NCI-H345 (cell line): Measurements from ENCODE around the gene DGKA.

Experiments
- DNase-seq: peaks from one replicate; lab custom pipeline; 2025; lab: John Stamatoyannopoulos, UW

Gene DGKA

DNA sequence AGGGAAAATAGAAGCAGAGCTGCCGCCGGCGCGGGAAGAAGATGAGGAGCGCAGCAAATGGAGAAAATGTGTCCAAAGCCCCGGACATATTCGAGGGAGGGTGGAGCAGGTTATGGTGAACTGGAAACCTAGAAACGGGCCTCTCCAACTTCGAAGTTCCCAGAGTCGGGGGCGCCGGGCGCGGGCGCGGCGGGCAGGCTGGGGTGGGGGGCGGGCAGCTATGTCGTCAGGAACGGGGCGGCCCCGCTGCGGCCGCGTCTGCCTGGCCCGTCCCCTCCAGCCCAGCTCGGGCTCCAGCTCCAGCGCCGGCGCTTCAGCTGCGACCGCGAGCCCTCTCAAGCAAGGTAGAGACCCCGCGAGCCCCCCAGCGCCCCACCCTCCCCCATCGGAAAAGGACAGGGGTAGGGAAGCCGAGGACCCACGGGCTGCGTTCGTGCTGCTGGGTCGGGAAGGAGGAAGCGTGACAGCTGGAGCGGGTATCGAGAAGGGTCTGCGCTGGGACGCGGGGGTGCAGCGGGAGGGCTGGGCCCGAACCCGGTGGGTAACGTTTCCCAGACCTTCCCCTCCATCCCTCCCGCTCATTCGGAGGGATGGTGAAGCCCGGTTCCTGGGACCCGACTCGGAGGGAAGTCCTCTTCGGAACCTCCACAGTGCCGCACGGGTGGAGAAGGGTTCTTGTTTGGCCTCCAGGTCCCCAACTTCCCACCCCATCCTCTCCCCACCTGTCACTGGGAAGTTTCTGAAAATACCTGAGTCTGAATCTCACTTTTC, 1.0 kb downstream of the DGKA start:
- DNase-seq, result peak; percentile 30

DNA sequence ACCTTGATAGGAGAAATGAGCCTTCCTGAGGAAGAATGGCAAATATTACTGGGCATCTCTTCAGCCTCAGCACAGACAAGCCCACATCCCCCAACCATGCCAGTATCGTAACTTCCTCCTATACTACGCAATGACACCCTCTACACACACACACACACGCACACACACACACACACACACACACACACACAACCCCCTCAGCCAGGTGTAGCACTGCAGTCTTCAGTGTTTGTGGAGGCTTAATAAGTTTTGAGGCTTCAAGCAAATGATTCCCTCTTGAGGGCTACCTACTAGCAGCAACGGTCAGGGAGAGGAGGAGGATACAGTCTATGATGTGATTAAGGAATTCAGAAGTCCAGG, 1.6 kb downstream of the DGKA start:
- no peak for DNase-seq

DNA sequence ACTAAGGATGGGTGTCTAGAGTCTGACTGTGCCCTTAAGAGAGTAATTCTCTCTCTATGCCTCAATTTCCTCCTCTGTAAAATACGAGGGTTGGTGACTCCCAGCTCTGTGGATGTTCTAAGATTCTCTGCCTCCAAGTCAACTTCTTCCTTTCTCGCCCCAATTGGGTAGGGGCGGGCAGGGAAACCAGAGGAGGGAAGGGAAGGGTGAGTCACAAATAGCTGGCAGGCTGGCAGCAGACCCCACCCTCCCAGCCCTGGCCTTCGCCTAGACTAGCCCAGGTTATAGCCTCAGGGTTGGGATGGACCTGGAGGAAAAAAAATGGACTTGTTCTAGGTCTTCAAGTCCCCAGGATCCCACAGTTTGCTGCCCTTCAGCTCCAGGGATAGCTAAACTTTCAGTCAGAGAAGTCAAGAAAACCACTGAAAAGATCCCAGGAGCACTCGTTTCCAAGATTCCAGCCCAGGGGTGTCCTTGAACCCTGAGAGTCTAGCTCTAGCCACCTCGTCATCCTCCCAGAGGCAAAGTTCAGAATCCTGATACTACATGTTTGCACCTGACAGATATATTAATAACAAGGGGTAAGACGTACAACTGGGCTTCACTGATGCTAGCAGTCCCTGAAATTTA, 2.3 kb downstream of the DGKA start:
- DNase-seq, result no peak

DNA sequence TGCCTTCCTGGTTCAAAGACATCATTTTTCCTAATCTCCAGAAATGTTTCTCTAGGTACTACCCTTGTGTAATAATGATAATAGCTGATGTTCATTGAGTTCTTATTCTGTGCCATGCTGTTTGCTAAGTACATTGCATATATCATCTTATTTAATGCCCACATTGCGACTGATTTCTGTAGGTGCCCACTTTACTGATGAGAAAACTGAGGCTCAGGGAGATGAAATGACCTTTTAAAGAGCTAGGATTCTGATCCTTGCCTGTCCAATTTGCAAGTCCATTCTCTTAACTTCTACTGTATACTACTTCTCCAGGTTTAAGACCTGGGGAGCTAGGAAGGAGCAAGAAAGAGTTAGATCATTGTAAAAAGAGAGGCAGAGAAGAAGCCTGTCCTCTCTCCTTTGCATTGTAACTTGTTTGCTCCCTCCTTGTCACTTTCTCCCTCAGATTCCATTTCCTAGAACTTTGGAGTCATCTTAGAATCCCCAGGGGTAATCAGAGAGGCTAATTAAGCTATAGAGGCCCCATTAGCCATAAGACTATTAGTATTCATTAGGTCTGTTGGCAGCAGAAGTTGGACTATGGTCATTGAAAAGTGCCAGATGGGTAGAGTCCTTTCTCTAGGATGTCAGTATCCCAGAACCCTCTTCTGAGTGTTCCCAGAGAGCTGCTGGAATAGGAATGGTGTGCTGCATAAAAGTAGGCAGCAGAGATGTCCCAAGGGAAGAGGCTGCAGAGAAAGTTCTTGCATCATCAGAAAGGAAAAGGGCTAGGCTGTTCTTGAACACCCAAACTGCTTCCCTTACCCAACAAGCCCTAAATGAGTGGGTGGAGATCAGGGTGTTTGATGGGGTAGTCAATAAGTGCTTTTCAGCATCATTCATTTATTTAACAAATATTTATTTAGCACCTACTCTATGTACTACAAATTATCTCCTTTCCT, 3.1 kb downstream of the DGKA start:
- DNase-seq, result no peak

DNA sequence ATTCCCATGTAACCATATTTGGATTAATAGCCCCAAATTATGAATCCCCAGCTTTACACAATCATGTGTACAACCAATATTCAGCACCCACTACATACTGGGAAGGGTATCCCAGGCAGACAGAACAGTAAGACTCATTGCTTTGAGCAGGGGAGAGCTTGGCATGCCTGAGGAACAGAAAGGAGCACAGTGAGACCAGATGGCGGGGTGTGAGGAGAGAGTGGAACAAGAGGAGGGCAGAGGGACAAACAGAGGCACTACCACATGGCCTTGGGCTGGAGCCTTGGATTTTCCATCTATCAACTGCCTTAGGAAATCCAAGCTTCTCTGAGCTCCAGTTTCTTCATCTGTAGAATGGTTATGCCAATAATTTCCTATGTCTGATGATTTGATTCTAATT, 3.8 kb downstream of the DGKA start:
- no peak for DNase-seq

DNA sequence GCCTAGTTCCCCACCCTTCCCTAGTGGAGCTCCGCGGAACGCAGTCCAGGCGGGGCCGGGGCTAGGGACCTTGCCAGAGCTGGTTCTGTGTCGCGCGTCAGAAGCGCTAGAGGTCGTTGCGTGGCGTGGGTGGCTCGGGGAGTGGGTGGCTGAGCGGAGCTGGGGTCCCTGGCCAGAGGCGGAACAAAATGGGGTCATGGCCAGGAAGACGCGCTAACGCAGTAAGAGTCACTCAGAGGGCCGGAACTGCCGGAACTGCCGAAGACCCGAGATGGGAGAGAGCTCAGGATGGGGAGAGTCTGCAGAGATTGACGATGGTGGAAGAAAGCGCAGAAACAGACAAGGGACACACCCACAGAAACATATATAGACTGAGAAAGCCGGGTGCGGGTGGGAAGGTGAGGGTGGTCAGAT, 4.8 kb downstream of the DGKA start:
- DNase-seq, result no peak

DNA sequence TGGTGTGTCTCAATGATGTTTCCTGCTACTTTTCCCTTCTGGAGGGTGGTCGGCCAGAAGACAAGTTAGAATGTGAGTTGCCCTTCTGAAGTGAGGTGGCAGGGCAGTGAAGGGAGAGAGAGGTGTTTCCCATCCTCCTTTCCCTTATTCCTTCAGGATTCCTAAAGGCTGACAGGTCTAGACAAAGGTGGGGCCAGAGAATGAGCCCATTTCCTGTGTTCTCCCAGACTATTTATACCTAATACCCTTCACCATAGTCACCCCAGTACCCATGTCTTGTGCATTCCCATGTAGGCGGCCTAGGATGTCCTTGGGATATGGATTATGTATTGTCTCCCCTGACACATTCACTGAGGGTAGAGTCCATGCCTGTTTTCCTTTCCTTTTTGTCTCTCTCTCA, 7.0 kb downstream of the DGKA start:
- no peak for DNase-seq

DNA sequence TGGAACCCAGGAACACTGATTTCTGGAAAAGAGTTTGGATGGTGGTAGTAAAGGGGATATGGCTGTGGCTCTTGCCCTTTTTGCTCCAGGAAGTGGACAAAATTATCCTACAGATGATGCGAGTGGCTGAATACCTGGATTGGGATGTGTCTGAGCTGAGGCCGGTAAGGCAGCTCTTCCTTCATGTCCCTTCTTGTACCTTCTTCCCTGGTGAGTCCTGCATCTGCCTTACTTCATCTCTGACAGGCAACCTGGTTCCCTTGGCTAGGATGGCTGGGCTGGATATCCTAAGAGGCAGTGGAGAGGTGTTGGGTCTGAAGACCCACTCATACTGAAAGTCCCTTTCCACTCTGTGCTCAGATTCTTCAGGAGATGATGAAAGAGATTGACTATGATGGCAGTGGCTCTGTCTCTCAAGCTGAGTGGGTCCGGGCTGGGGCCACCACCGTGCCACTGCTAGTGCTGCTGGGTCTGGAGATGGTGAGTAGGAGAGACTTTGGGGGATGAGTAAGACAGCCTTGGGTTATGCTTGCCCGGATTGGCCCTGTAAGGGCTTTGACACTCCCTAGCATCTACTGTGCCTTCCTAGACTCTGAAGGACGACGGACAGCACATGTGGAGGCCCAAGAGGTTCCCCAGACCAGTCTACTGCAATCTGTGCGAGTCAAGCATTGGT, 8.0 kb downstream of the DGKA start:
- no peak for DNase-seq

DNA sequence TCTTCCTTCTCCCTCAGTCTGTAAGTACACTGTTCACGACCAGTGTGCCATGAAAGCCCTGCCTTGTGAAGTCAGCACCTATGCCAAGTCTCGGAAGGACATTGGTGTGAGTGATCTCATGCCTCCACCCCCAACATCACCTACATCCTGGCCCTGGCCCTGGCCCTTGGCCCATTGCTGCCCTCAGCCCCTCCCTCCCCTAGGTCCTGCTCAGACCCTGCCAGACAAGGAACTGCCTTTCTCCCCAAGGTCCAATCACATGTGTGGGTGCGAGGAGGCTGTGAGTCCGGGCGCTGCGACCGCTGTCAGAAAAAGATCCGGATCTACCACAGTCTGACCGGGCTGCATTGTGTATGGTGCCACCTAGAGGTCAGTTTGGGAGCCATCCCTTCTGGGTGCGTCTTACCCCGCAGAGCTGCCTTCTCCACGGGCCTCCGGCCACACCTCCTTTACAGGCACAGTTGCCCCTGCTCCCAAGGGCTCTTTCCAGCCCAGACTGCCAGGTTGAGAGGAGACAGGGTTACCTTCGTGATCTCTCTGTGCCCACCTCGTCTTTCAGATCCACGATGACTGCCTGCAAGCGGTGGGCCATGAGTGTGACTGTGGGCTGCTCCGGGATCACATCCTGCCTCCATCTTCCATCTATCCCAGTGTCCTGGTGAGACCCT, 9.2 kb downstream of the DGKA start:
- DNase-seq, result peak; percentile 83

DNA sequence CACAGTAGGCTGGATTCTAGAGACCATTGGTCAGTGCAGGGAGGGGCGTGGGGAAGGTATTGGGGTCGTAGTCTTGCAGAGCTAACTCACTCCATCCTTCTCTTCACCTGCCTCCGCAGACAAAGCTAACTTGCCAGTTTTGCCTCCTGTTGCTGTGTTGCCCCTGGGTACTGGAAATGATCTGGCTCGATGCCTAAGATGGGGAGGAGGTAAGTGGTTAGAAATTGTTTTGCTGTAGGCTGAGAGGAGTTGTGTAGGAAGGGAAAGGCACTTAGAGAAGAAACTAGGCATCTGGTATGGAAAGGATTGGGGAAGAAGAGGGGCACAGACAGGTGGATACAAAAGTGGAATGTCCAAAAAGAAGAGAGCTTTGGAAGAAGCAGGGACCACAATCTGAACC, 11.1 kb downstream of the DGKA start:
- DNase-seq, result no peak

DNA sequence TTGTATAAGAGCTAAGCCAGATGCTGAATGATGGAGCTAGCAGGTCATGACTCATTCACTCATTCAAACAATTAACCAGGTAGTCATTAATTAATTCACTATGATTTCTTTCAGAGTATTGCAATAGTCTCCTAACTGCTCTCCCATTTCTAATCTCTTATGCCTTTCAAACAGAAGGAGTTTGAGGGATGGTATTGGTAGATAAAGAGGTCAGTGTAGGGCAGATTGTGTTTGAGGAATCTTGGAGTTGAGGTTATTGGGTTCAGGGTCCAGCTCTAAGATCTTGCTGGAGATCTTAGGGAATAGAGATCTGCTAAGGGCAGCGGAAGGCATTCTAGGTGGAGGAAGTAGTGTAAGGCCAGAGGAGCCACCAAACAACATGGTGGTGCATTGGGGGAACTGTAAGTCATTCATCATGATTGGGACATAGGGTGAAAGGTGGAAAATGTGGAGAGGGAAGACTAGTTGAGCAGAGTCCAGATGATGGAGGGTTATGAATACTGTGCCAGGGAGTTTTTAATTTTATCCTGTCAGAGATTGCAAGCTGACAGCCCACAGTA, 11.7 kb downstream of the DGKA start:
- no peak for DNase-seq

DNA sequence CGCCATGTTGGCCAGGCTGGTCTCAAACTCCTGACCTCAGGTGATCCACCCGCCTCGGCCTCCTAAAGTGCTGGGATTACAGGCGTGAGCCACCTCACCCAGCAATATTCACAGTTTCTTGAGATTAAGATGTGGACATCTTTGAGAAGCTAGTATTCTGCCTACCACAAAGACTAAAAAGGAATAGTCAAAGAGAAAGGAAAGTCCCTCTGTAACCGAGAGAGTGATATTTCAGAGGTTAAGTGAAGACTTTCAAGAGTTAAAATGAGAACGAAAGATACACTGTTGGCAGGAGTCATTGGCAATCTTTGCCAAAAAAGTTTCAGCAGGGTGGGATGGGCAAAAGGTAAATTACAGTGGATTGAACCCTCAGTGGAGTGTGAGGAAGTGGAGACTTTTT, 15.6 kb downstream of the DGKA start:
- DNase-seq, result no peak

DNA sequence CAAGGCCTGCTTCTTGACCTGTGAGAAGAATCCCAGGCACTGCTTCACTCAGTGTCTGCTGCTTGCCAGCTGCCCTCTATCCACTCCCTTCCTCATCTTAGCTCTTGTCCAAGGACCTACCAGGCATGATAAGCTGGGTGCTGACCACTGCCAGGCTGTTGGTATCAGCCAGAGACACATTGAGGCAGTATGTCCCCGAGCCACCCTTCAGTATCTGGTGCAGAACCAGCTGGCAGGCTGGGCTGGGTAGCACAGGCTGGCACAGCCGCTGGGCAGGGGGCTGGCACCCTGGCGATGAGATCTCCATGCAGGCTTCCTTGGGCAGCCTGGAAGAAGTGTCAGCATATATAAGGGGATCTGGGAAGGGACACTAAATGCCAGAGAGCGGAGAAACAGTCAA, 24.4 kb downstream of the DGKA start:
- no peak for DNase-seq

DNA sequence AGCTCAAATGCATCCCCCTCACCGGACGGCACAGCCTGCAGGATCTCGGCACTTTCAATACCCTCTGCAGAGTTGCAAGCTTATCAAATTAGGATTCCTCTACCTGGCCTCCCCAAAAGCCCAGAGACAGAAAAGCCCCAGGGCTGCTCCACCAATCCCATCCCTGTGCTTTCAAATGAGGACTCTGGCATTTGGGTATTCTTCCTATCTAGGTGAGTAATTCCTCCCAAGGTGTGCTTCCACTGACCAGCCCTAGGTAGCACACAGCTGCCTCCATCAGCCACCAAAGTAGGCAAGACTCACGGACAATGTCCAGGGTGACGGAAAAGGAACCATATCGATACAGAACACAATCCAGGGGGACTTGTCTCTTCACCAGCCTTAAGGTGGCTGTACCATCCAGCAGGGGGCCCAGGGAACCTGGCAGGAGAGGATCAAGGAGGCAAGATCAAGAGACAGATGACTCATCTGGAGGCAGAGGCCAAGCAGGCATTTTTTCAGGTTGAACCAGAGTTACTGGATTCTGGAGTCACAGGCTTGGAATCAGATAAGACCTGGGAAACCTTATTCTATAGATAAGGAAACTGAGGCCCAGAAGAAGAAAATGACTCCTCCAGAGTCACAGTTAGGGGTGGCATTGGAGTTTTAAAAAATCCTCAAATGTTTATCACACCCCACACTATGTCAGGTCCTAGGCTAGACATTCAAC, 25.0 kb downstream of the DGKA start:
- no peak for DNase-seq

DNA sequence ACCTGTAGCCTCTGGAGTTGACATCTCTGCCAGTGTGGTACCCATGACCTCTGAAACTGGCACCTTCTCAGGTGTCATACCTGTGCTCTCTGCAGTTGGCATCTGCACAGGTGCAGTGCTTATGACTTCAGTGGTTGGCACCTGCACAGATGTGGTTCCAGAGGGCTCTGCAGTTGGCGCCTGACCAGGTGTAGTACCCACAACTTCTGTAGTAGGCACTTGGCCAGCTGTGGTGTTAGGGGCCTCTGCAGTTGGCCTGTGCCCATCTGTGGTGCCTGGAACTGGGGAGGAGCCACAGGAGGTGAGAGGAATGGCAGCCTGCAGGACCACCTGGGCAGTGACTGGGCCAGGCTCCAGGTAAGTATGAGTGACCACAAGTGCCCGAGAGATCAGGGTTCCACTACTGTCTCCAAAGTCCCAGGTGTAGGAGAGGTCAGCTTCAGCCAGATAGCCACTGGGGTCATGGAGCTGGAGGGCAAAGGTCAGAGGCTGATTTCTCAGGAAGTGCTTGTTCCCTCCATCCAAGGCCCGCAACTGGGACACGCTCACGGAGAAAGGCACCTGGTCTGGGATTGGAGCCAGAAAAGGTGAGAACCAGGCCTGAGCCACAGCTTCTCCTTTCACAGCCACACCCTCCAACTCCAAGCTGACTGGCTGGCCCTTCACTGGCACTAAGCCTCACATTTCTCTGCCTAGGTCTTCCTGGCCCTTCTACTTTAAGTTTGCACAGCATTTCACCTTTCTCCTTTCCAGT, 26.3 kb downstream of the DGKA start:
- DNase-seq, result no peak

DNA sequence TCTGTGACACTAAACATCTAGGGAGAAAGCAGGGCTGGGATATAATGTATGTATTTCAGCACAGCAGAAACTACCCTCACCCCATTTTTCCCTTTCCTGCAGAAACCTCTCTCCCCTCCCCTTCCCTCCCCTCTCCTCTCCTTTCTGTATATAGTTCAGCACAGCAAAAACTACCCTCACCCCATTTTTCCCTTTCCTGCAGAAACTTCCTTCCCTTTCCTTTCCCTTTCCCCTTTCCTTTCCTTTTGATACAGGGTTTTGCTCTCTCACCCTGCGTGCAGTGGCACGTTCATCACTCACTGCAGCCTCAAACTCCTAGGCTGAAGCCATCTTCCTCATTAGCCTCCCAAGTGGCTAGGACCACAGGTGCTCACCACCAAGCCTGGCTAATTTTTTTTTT, 32.8 kb downstream of the DGKA start:
- no peak for DNase-seq

DNA sequence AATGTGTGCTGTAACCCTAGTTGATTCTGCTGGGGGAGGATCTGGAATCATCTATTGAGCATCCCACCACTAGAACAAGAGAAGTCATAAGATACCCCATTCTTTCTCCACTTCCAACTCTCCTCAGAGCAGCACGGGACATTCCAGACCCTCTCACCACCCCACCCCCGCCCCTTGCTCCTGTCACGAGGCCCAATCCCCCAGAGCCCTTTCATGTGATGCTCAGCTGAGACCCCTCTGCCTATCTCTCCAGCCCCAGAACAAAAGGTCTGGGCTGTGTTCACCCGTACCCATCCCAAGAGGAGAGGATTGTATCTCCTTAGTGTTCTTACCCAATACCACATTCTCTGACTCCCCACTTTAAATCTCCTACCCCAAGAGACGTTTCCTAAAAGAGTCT, 34.3 kb downstream of the DGKA start:
- no peak for DNase-seq

DNA sequence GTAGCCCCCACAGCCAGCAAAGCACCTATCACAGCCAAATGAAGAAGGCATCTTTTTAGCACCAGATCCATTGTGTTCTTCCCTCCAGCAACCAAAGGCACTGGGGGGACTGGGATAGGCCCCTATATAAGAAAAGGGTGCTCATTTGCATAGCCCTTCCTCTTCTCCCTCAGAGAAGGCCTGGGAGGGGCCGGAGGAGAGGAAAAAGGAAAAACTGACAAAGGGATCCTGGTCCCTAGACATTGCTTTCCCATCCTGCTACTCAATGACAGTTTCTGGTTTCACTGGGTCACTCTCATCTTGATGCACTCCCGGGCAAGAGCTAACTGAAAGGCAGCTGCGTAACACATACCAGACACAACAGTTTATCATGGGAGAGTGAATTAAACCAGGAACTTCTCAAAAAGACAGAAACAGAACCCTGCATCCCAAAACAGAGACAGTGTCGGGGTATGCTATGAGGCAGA, 35.0 kb downstream of the DGKA start, which contains the start of gene PMEL:
TSS of gene PMEL (minus strand) at position 102 of the 467 bp plus-strand sequence. CDS start at position 71, 31 bp downstream.
- no peak for DNase-seq

DNA sequence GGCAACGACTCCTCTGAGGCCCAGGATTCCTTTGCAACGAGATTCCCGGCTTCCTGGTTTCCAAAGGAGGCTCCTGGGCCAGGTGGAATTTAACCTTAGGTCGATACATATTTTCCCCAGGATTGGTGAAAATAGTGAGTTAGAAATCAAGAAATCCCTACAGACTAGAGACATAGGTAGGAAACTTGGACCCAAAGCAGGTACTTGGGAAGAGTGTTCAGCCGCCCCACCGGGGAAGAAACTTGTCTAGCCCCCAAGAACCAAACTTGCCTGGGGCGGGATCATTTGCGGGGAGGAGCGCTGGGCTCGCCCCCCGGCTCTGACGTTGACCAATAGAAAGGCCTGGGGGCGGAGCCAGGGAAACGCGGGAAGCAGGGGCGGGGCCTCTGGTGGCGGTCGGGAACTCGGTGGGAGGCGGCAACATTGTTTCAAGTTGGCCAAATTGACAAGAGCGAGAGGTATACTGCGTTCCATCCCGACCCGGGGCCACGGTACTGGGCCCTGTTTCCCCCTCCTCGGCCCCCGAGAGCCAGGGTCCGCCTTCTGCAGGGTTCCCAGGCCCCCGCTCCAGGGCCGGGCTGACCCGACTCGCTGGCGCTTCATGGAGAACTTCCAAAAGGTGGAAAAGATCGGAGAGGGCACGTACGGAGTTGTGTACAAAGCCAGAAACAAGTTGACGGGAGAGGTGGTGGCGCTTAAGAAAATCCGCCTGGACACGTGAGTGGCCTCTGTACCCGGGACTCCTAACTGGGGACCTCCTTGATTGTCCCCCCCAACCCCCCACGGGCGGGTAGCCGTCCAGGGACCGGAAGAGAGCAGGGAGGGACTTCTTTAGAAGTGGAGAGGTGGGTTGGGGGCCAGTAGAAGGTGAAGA, 35.7 kb downstream of the DGKA start, which contains the start of gene CDK2:
TSS of gene CDK2 (plus strand) at position 423 of the 874 bp plus-strand sequence. CDS start at position 602, 179 bp downstream.
- peak; percentile 89 for DNase-seq
